GM21515 (cell line): ENCODE data around the gene FLAD1.

ENCODE experiments used
- ATAC-seq: cut with Tn5 transposase; IDR thresholded peaks from one replicate; pipeline ENCODE4 v1.9.1; 2021; ENCODE audit not compliant: unreplicated experiment

FLAD1 gene

DNA sequence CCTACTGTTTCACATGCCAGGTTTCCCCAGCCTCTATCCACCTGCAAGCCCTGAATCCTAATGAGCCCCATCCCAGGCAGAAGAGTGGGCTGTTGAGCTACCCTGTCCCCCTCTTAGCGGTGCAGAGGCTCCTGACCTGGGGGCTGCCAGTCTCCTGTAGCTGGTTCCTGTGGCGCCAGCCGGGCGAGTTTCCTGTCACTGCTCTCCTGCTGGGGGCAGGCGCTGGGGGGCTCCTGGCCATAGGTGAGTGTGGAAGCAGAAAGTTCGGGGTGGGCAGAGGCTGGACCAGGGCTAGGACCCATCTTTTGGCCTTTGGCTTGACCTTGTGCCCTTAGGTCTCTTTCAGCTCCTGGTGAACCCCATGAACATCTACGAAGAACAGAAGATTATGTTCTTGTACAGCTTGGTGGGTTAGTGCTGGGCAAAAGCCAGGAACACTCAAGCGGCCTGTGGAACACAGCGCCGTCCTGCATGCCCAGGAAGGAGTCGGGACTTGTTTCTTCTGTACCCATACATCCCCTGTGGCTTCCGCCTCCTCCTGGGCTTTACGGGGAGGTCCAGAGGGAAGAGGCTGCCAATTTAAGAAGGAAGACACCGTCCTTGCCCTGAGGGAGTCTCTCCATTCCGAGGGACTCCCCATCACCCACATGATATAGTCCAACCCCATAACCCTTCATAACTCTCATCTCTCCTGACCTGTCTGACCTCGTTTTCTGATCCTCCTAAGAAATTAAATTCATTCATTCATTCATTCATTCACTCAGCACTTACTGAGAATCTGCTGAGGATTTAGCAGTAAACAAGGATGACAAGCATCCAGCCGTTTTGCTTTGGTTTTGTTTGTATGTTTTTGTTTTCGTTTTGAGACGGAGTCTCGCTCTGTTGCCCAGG, 51.4 kb downstream of the FLAD1 start:
- ATAC-seq, result no peak

DNA sequence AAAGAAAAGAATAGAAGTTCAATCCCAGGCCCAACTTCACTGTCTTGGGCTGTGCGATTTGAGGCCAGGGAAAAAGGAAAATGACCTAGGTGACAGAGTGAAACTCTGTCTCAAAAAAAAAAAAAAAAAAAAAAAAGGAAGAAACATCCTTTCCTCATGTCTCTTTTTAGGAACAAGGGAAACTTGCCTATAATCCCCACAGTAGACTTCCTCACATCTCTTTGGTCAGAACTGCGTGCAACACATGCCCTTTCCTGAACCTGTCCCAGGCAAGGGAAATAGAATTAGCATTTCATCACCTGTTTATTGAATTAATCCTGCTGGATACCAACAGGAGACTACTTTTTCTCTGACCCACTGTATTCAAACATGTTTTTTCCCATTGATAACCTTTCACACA, 52.8 kb downstream of the FLAD1 start:
- no peak for ATAC-seq

DNA sequence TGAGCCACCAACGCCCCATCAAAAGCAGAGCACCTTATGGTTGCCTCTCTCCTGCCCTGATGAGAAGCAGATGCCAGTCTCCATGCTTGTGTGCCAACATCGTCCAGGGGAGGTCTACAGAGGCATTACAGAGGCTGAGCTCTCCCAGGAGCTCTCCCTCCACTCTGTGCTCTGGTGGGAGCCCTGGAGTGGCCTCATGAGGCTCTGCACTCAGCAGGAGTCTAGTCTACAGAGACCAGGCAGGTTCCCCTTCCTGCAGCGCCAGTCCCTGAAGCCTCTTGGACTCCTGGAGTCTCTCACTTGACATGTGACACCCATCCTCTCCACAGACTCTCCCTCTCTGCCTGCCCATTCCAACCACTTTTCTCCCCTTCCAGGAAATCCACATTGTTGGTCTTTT, 53.9 kb downstream of the FLAD1 start:
- ATAC-seq, result no peak

DNA sequence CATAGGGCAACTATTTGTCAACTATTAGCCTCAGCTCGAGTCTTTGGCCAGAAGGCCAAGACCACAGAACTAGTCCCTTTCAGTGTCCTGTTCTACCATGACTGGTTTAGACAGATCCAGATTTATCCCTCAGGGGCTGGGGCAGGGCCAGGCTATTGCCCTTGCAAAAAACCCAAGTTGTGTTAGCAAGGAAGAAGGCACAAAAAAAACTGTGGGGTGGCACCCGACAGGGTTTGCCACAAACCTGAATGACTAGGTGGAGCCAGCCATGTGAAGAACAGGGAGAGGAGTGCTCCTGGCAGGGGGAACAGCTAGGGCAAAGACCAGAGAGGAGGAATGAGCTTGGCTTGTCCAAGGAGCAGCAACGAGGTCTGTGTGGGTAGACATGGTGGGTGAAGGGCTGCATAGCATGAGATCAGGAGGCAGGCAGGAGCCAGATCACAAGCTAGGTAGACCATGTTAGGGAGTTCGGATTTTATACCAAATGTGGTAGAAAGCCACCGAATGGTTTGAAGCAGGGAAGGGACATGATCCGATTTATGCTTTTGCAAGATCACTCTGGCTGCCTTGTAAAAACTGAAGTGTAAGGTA, 54.8 kb downstream of the FLAD1 start:
- no peak for ATAC-seq

- no peak for ATAC-seq
Observed at GRCh38 chr1:155038602-155039307, 55.6 kb downstream of the FLAD1 start.

GRCh38 chr1:155039308-155039669, 56.1 kb downstream of the FLAD1 start:
- no peak for ATAC-seq

GRCh38 chr1:155040358-155041093, 57.4 kb downstream of the FLAD1 start:
- no peak for ATAC-seq
